Adrenal gland (tissue), 12 donors: ENCODE measurements around the gene TDRD7. TPM values are rescaled to one million over a fixed set of nuclear protein-coding genes. Genes with fewer than 3 reads are reported as not detected.

Source experiments
- DNase-seq, 7 donors: peaks; one replicate each; pipeline ENCODE4 v3.0.0-alpha.2; 2019 to 2020
- H3K27ac ChIP-seq, 5 donors: fragments of 200-600 bp; sonication (generic) in 4 of 5; 1 replicate in 3 of 5; 2 replicates in 2 of 5; pipeline versions ENCODE4 v1.5.1 to v1.8.0; 2016 to 2020; ENCODE audit warnings: mild to moderate bottlenecking in 1 of 5
- H3K27me3 ChIP-seq: fragments of 200-600 bp; 2 replicates; pipeline ENCODE4 v1.8.0; 2021
- H3K36me3 ChIP-seq, 2 donors: fragments of 200-600 bp; replicated peaks in 1 of 2; 1 replicate in 1 of 2; 2 replicates in 1 of 2; pipeline versions ENCODE4 v1.5.1 to v1.8.0; 2018 to 2022
- H3K4me1 ChIP-seq, 2 donors: fragments of 200-600 bp; replicated peaks in 1 of 2; 1 replicate in 1 of 2; 2 replicates in 1 of 2; pipeline versions ENCODE4 v1.5.1 to v1.8.0; 2018 to 2021
- H3K4me3 ChIP-seq, 4 donors: fragments of 200-600 bp; sonication (generic) in 3 of 4; one replicate each; pipeline ENCODE4 v1.5.1; 2016 to 2018
- H3K9me3 ChIP-seq, 3 donors: fragments of 200-600 bp; sonication (generic) in 1 of 3; replicated peaks in 1 of 3; 1 replicate in 2 of 3; 2 replicates in 1 of 3; pipeline versions ENCODE4 v1.5.1 to v1.8.0; 2016 to 2021
- POLR2A ChIP-seq, 2 donors: fragments of 450-650 bp; IDR thresholded peaks; one replicate each; pipeline ENCODE4 v1.6.1; 2017; ENCODE audit warnings: antibody characterized with exemption in 2 of 2, mild to moderate bottlenecking in 2 of 2, moderate library complexity in 1 of 2
- WGBS, 4 donors: extraction: QIAGEN DNeasy Blood & Tissue Kit in 2 of 4; methylation state at CpG; one replicate each; pipeline versions ENCODE4 v1.1.5 to v1.1.7; 2013 to 2017; 5-methylcytosine and 5-hydroxymethylcytosine counted together
- intact Hi-C, 2 donors: fragments of 100-400 bp; cut with DNase I; formaldehyde crosslinking; loops; one replicate each; pipeline versions ENCODE4 v1.14.1 to v1.15.0; 2022 to 2023
- polyA plus RNA-seq, 3 donors: library from polyadenylated mRNA; stranded (reverse); fragments of 200-250 nt in 2 of 3; fragments of 350-450 nt in 1 of 3; fragmentation: Illumina TruSeq in 1 of 3; extraction: RNeasy Lipid Tissue Mini Kit (QIAGEN cat#74804) in 1 of 3; gene quantifications; one replicate each; pipeline ENCODE4 v1.2.3, GENCODE V29; 2013 to 2014
- total RNA-seq, 9 donors: library from RNA; depleted of rRNA in 4 of 9; stranded (reverse); fragments of >200 nt in 4 of 9; fragments of 120-200 nt in 1 of 9; fragmentation: NEBNext Ultra II Directional in 1 of 9; extraction: Animal tissue kit (Norgen Biotek cat#: 25700) in 1 of 9; gene quantifications; one replicate each; pipeline versions ENCODE4 v1.1.0 to v1.2.4, GENCODE V29; 2013 to 2023
- TF ChIP-seq, protein P1 (sequence below), 6 experiments: fragments of 450-650 bp in 4 of 6; fragments of 200-600 bp in 2 of 6; sonication (generic) in 1 of 6; IDR thresholded peaks; 1 replicate in 5 of 6; 2 replicates in 1 of 6; pipeline versions ENCODE4 v1.5.1 to v1.8.0; 2016 to 2021; ENCODE audit warnings: antibody characterized with exemption in 6 of 6, mild to moderate bottlenecking in 2 of 6, moderate library complexity in 1 of 6
- donor health status: healthy with polysubstance abuse.
- donor health status: Bipolar disorder and iron deficiency.
- donor health status: DM: yes; HTN: yes; CAD: no.
- donor health status: DM: no; HTN: no; CAD: no.
- donor health status: DM: no; HTN: no; CAD: no.
- donor health status: DM: yes; HTN: yes; CAD: no.

The TDRD7 gene
- total and polyA plus RNA-seq, 12 donors = 5.2 to 13.3 (median 9.2) TPM

DNA sequence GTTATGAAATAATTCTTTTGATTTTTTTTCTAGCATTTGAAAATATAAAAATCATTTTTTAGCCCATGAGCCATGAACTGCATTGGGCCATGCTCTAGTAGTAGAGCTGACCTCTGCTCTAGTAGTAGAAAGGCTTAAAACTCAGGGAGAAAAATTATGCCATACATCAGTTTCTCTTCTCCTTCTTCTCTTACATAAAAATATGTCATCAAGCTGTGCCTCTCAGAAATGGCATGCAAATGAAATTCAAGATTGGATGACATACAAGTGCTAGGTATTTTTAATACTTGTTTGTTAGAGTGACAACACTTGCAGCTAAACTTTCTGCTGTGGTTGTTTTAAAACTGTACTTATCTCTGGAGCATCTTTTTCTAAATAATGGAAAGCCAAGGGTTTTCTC is 47.4 kb downstream of the TDRD7 start:
- intact Hi-C loops = no loop called here
- no peaks in the 10 kb centered on the region for H3K27me3 ChIP-seq
- H3K9me3 ChIP-seq = no peaks in the 10 kb centered on the region
- TF ChIP-seq, protein P1, sequence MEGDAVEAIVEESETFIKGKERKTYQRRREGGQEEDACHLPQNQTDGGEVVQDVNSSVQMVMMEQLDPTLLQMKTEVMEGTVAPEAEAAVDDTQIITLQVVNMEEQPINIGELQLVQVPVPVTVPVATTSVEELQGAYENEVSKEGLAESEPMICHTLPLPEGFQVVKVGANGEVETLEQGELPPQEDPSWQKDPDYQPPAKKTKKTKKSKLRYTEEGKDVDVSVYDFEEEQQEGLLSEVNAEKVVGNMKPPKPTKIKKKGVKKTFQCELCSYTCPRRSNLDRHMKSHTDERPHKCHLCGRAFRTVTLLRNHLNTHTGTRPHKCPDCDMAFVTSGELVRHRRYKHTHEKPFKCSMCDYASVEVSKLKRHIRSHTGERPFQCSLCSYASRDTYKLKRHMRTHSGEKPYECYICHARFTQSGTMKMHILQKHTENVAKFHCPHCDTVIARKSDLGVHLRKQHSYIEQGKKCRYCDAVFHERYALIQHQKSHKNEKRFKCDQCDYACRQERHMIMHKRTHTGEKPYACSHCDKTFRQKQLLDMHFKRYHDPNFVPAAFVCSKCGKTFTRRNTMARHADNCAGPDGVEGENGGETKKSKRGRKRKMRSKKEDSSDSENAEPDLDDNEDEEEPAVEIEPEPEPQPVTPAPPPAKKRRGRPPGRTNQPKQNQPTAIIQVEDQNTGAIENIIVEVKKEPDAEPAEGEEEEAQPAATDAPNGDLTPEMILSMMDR (IDR thresholded peaks at IDR 0.05) = no peak
- no peak for TF ChIP-seq POLR2A (IDR thresholded peaks at IDR 0.05)
- H3K4me3 ChIP-seq = no peak overlapping the region
- no peak for DNase-seq
- peaks cover 0 to 7% of the 10 kb centered on the region in 2 donors for H3K36me3 ChIP-seq
- H3K27ac ChIP-seq = no peak overlapping the region
- H3K4me1 ChIP-seq = no peaks in the 10 kb centered on the region

DNA sequence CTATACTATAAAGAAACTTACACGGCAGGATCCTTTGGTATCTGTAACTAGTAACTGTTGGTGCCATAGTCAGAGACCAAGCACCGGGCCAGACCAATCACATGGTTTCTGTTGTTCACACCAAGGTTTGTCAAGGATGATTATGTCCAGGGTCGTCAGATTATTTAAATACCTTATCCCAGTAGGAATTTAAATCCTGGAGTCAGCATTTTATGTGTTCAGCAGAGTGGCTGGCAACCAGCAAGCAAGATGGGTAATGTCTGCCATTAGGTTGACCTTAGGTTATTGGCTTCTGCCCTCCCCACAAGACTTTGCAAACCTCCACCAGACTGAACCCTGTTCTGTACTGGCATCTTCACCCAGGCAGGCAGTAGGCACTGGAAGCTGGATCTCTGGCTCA is 50.3 kb downstream of the TDRD7 start:
- intact Hi-C loops = no loop called here
- WGBS, 4 donors = 93 to 96% (median 95%) methylated on average over 3 of the region's 3 CpGs
- no peaks in the 10 kb centered on the region for H3K4me1 ChIP-seq

DNA sequence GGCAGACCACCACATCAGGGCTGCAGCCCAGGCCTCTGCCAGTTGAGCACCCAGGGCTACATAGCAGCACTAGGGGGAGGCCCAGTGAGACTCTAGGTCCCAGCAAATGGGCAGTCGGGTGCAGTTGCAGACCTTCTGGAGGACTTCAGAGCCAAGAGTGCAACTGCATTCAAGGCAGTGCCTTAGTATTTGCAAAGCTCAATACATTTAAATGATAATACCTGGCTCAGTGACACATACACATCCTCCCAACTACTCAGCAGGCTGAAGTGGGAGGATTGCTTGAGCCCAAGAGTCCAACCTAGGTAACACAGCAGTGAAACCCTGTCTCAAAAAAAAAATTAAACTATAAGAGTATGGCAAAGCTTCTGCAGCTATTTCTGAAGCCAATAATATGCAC is 51.0 kb downstream of the TDRD7 start:
- Histone ChIP-seq H3K4me3 (no peak overlapping the region), H3K36me3 (peaks cover 0 to 7% of the 10 kb centered on the region in 2 donors)
- WGBS, 4 donors = 90 to 100% (median 99%) methylated on average over 1 of the region's 1 CpG

More for the DNA sequence above, 50.3 kb downstream of the TDRD7 start:
- H3K36me3 ChIP-seq = peaks cover 0 to 7% of the 10 kb centered on the region in 2 donors
- no peak overlapping the region for H3K4me3 ChIP-seq
- no peak for TF ChIP-seq POLR2A (IDR thresholded peaks at IDR 0.05)
- TF ChIP-seq, protein P1 (IDR thresholded peaks at IDR 0.05) = no peak
- no peaks in the 10 kb centered on the region for H3K9me3 ChIP-seq
- H3K27ac ChIP-seq = no peak overlapping the region
- H3K27me3 ChIP-seq = no peaks in the 10 kb centered on the region
- DNase-seq = no peak

DNA sequence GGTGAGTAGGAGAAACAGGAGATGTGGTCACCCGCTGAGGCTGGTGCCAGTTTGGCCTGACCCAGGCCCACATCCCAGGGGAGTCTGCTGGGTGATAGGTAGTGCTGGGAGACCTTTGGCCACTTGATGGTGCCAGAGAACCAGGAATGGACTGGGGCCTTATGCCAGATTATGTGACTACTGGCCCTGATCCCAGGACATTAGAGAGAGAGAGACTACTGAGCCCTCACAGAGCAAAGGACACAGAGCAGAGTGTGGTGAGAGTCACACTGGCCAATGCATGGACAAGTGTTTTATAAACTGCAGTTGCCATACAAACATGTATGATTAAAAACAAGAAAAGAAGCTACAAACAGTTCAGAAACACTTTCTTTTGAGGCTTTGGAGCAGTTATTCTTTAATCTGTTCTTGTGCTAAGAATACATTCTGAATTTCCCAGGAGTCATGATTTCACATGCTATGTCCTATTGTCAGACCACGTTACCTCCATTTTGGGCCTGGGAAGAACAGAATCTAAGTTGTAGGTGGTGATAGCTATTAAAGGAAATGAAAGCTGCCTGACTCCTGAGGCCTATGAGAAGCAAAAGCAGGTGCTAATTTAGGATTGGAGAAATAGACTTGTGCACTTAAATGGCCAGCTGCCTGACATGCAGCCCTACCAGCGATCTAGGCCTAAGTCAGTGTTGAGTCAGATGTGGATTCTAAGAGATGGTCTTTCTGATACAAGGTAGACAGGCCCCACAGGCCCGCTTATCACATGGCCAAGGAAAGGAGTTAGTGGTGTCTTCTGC is 57.0 kb downstream of the TDRD7 start:
- Histone ChIP-seq H3K4me3 (no peak overlapping the region), H3K27me3 (no peaks in the 10 kb centered on the region), H3K4me1 (peaks cover 0 to 6% of the 10 kb centered on the region in 2 donors), H3K36me3 (no peaks in the 10 kb centered on the region), H3K27ac (peak overlapping the region in 3 of 5 donors; percentile 14 to 53 (median 21)), H3K9me3 (no peaks in the 10 kb centered on the region)
- peak; percentile 80 to 95 (median 85) for DNase-seq
- WGBS, 4 donors = 69 to 76% (median 70%) methylated on average over 4 of the region's 4 CpGs
- TF ChIP-seq, protein P1 (IDR thresholded peaks at IDR 0.05) = peak; percentile 55 to 98 (median 95)
- no peak for TF ChIP-seq POLR2A (IDR thresholded peaks at IDR 0.05)
- intact Hi-C loops = loop anchor here in 1 of 2 donors (2.0 to 5.0 kb wide), 2 partner anchors 133 to 146 kb away; no protein-coding TSS in a partner anchor

More for the DNA sequence above, 51.0 kb downstream of the TDRD7 start:
- no peak for DNase-seq
- Histone ChIP-seq H3K27ac (no peak overlapping the region), H3K27me3 (no peaks in the 10 kb centered on the region), H3K9me3 (no peaks in the 10 kb centered on the region), H3K4me1 (no peaks in the 10 kb centered on the region)
- no peak for TF ChIP-seq POLR2A (IDR thresholded peaks at IDR 0.05)
- TF ChIP-seq, protein P1 (IDR thresholded peaks at IDR 0.05) = no peak
- intact Hi-C loops = no loop called here
